ENCODE measurements around the gene PUS1. TPM values are rescaled to one million over a fixed set of nuclear protein-coding genes. Genes with fewer than 3 reads are reported as not detected.
A peak's percentile ranks its signal among the peaks of the same experiment; 100 is the strongest.

PUS1 gene
- total and polyA plus RNA-seq, 10 of the 15 experiments (the other 5 are each of a cell fraction or from before 2014, with no cell fraction given), result 1.3 to 74.2 (median 25.4) TPM

DNA sequence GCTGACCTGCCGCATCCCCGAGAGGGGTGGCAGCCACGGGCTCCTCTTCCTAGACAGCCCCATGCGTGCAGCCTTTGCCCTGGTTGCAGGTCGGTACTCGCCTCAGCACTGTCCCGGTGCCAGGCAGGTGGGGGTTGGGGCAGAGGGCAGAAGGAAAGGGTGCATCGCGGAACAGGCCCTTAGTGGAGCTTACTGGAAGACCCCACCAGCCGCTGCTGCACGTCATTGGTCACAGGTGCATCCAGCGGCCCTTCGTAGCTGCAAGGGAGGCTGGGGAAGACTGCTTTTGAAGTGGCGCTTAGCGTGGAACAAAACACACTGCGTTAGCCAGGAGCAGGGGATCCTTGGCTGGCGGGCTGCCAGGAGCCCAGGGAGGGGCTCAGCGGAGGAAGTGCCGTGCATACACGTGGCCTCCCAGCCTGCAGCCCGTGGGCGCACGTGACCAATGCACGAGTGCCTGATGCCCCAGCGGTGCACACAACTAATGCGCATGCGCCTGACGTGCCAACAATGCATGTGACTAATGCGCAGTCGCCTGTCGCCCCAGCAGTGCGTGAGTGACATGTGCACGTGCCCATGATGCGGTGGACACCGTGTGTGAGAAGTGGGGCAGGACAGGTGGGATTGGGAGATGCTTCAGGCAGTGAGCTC is 15.7 kb downstream of the PUS1 start:
- POLR2A ChIA-PET, result no interaction called here
- CTCF ChIA-PET, result interaction anchor here (0.6 kb wide), 1 partner anchor 1017 kb away, joined by 3 read pairs; no protein-coding TSS in a partner anchor

DNA sequence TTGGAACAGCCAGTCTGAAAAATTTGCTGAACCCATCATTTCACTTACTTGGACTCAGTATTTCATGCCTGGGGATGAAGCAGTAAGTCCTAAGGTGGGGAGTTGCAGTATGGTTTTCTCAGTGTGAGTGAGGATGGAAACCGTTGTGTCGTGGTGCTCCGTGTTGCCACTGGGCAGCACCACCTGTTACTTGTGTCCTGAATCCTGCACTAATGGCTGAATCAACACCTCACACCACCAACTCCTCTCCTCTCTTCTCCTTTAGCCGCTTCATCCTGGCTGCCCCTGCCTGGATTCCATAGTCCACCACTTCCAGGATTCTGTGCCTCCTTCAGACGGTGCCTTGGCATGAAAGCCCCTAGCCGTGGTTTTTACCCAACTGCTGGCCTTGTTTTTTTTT is 17.7 kb downstream of the PUS1 start:
- H3K4me1 ChIP-seq (ENCODE audit: control insufficient read depth, insufficient read depth, low read length), result peaks cover 3% of the 10 kb centered on the region; the same call in 1 of the 2 replicates
- no peak overlapping the region for H2AFZ ChIP-seq (ENCODE audit: control insufficient read depth, low read depth, low read length)
- H3K36me3 ChIP-seq (ENCODE audit: control insufficient read depth in 2 of 2, insufficient read depth in 2 of 2, low read length in 1 of 2), result peaks cover 1 to 4% of the 10 kb centered on the region in 2 experiments; a peak in 3 of 4 replicates
- H3K27ac ChIP-seq (ENCODE audit: control insufficient read depth, insufficient read depth), result no peak overlapping the region
- H3K79me2 ChIP-seq (ENCODE audit: control insufficient read depth, insufficient read depth, low read length), result peaks cover 16% of the 10 kb centered on the region
- ChIA-PET POLR2A (interaction anchor here (0.7 kb wide), 1 partner anchor 19 kb away, joined by 4 read pairs; no protein-coding TSS in a partner anchor), RAD21 (ENCODE audit: unreplicated experiment) (no interaction called here), SMC1A (ENCODE audit: uncharacterized antibody, unreplicated experiment) (no interaction called here), CTCF (no interaction called here)
- no peak overlapping the region for H3K4me2 ChIP-seq (ENCODE audit: control insufficient read depth, insufficient read depth)
- no peak for FAIRE-seq
- no peak for DNase-seq (ENCODE audit: low read depth, low spot score)
- H3K9ac ChIP-seq (ENCODE audit: control insufficient read depth, insufficient read depth, low read length), result no peak overlapping the region
- in situ Hi-C loops (cut with MboI), result no loop called here
- 77% methylated on average over 6 of the region's 6 CpGs for WGBS (ENCODE audit: insufficient coverage, insufficient replicate concordance, low lambda C conversion rate, missing lambda C conversion rate)
- ATAC-seq, result no peak
- intact Hi-C loops (cut with micrococcal nuclease; ENCODE audit: unreplicated experiment), result no loop called here
- no peaks in the 10 kb centered on the region for H4K20me1 ChIP-seq (ENCODE audit: control insufficient read depth, insufficient read depth)
- no peaks in the 10 kb centered on the region for H3K27me3 ChIP-seq (replicated peaks in 1 of 2; ENCODE audit: control insufficient read depth in 2 of 2, insufficient read depth in 2 of 2, low read length in 1 of 2)
- TF ChIP-seq IRF4 (IDR thresholded peaks at IDR 0.05; ENCODE audit: low read depth, low read length) (no peak), SUZ12 (IDR thresholded peaks at IDR 0.05; ENCODE audit: unreplicated experiment) (no peak)
- TF ChIP-seq, protein P1, sequence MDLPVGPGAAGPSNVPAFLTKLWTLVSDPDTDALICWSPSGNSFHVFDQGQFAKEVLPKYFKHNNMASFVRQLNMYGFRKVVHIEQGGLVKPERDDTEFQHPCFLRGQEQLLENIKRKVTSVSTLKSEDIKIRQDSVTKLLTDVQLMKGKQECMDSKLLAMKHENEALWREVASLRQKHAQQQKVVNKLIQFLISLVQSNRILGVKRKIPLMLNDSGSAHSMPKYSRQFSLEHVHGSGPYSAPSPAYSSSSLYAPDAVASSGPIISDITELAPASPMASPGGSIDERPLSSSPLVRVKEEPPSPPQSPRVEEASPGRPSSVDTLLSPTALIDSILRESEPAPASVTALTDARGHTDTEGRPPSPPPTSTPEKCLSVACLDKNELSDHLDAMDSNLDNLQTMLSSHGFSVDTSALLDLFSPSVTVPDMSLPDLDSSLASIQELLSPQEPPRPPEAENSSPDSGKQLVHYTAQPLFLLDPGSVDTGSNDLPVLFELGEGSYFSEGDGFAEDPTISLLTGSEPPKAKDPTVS (IDR thresholded peaks at IDR 0.05; ENCODE audit: low read depth, low read length), result no peak
- no TSS peak for BruUV-seq (replicated peaks)
- H3K4me3 ChIP-seq, result no peak overlapping the region
- H3K9me3 ChIP-seq (replicated peaks; ENCODE audit: control insufficient read depth, insufficient read depth, low read length), result no peaks in the 10 kb centered on the region

More for the DNA sequence above, 15.7 kb downstream of the PUS1 start:
- Histone ChIP-seq H3K9ac (ENCODE audit: control insufficient read depth, insufficient read depth, low read length) (no peak overlapping the region), H3K4me1 (ENCODE audit: control insufficient read depth, insufficient read depth, low read length) (no peaks in the 10 kb centered on the region), H4K20me1 (ENCODE audit: control insufficient read depth, insufficient read depth) (no peaks in the 10 kb centered on the region), H3K9me3 (replicated peaks; ENCODE audit: control insufficient read depth, insufficient read depth, low read length) (no peaks in the 10 kb centered on the region), H3K36me3 (ENCODE audit: control insufficient read depth in 2 of 2, insufficient read depth in 2 of 2, low read length in 1 of 2) (peaks cover 6 to 12% of the 10 kb centered on the region in 2 experiments; a peak in 3 of 4 replicates), H3K27me3 (replicated peaks in 1 of 2; ENCODE audit: control insufficient read depth in 2 of 2, insufficient read depth in 2 of 2, low read length in 1 of 2) (no peaks in the 10 kb centered on the region), H3K79me2 (ENCODE audit: control insufficient read depth, insufficient read depth, low read length) (no peaks in the 10 kb centered on the region), H3K4me2 (ENCODE audit: control insufficient read depth, insufficient read depth) (no peak overlapping the region), H2AFZ (ENCODE audit: control insufficient read depth, low read depth, low read length) (no peak overlapping the region), H3K4me3 (no peak overlapping the region), H3K27ac (ENCODE audit: control insufficient read depth, insufficient read depth) (no peak overlapping the region)
- TF ChIP-seq, protein P2, sequence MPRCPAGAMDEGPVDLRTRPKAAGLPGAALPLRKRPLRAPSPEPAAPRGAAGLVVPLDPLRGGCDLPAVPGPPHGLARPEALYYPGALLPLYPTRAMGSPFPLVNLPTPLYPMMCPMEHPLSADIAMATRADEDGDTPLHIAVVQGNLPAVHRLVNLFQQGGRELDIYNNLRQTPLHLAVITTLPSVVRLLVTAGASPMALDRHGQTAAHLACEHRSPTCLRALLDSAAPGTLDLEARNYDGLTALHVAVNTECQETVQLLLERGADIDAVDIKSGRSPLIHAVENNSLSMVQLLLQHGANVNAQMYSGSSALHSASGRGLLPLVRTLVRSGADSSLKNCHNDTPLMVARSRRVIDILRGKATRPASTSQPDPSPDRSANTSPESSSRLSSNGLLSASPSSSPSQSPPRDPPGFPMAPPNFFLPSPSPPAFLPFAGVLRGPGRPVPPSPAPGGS (IDR thresholded peaks at IDR 0.05; ENCODE audit: borderline replicate concordance, insufficient read depth, low read depth, low read length, poor library complexity, severe bottlenecking), result no peak
- TF ChIP-seq POLR2A (IDR thresholded peaks at IDR 0.05; ENCODE audit: low read depth, low read length), result peak; percentile 72; the same call in 1 of the 2 replicates
- TF ChIP-seq TCF3 (IDR thresholded peaks at IDR 0.05; ENCODE audit: borderline replicate concordance, insufficient read depth, low read depth, low read length), result 0 out of 2 replicates have a peak, but pooled peaks have one; percentile 32
- RAD21 ChIA-PET (ENCODE audit: unreplicated experiment), result no interaction called here
- in situ Hi-C loops (cut with MboI) (no loop called here), intact Hi-C loops (cut with micrococcal nuclease; ENCODE audit: unreplicated experiment) (no loop called here)
- DNase-seq (ENCODE audit: low read depth, low spot score) (no peak), FAIRE-seq (no peak), ATAC-seq (no peak)
- SMC1A ChIA-PET (ENCODE audit: uncharacterized antibody, unreplicated experiment), result no interaction called here
- 95% methylated on average over 35 of the region's 35 CpGs for WGBS (ENCODE audit: insufficient coverage, insufficient replicate concordance, low lambda C conversion rate, missing lambda C conversion rate)
- BruUV-seq (replicated peaks), result no TSS peak

Data from GM12878 (cell line).